Measurements from ENCODE around the gene JAG1. TPM values are rescaled to one million over a fixed set of nuclear protein-coding genes. Genes with fewer than 3 reads are reported as not detected.

JAG1 gene
- total RNA-seq, 4 donors from 2014 or later = 35.2 to 73.5 (median 65.3) TPM

DNA sequence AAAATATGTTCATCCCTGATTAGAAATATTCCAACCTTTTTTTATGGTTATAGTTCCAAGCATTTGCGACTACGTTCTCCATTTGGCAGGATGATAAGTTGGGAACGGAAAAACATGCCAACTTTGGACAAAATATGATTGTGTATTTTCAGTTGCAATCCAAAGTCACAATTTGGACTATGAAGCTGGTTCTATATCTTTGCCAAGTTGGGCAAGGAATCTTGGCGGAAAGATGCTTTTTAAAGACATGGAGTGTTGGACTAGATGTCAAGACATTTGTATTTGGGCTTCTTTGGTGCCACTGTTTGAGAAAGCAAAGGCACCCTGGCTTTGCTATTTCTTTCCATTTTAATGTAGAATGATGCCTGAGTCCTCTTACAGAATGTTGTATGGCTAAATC, 33.3 kb upstream of the JAG1 start:
- TF ChIP-seq, protein P1, sequence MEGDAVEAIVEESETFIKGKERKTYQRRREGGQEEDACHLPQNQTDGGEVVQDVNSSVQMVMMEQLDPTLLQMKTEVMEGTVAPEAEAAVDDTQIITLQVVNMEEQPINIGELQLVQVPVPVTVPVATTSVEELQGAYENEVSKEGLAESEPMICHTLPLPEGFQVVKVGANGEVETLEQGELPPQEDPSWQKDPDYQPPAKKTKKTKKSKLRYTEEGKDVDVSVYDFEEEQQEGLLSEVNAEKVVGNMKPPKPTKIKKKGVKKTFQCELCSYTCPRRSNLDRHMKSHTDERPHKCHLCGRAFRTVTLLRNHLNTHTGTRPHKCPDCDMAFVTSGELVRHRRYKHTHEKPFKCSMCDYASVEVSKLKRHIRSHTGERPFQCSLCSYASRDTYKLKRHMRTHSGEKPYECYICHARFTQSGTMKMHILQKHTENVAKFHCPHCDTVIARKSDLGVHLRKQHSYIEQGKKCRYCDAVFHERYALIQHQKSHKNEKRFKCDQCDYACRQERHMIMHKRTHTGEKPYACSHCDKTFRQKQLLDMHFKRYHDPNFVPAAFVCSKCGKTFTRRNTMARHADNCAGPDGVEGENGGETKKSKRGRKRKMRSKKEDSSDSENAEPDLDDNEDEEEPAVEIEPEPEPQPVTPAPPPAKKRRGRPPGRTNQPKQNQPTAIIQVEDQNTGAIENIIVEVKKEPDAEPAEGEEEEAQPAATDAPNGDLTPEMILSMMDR (IDR thresholded peaks at IDR 0.05) = no peak
- TF ChIP-seq POLR2A (IDR thresholded peaks at IDR 0.05) = no peak
- H3K27ac ChIP-seq = no peak overlapping the region
- no peaks in the 10 kb centered on the region for H3K27me3 ChIP-seq
- no peaks in the 10 kb centered on the region for H3K9me3 ChIP-seq
- peaks cover 0 to 14% (median 4%) of the 10 kb centered on the region in 4 donors for H3K4me1 ChIP-seq
- H3K36me3 ChIP-seq = no peaks in the 10 kb centered on the region
- DNase-seq = no peak
- H3K4me3 ChIP-seq = no peak overlapping the region

DNA sequence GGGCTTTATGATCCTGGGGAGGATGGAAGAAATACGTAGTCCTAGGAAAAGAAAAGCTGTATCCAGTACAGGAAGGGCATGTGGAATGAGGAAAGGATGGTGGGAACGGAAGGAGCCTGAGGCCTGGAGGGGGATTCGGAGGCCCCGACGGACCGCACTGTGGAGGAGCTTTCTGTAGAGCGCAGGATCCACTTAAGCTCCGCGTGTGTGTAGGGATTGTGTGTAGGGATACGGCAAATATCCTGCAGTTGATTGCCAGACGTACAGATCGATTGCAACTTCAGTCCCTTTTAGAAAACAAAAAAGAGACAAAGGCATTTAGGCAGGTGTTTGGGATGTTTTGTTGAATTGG, 32.6 kb upstream of the JAG1 start:
- peaks cover 0 to 14% (median 4%) of the 10 kb centered on the region in 4 donors for H3K4me1 ChIP-seq
- H3K36me3 ChIP-seq = no peaks in the 10 kb centered on the region
- no peak for DNase-seq
- TF ChIP-seq, protein P1 (IDR thresholded peaks at IDR 0.05) = no peak
- TF ChIP-seq POLR2A (IDR thresholded peaks at IDR 0.05) = no peak
- H3K27ac ChIP-seq = no peak overlapping the region
- H3K27me3 ChIP-seq = no peaks in the 10 kb centered on the region
- H3K4me3 ChIP-seq = no peak overlapping the region
- no peaks in the 10 kb centered on the region for H3K9me3 ChIP-seq

DNA sequence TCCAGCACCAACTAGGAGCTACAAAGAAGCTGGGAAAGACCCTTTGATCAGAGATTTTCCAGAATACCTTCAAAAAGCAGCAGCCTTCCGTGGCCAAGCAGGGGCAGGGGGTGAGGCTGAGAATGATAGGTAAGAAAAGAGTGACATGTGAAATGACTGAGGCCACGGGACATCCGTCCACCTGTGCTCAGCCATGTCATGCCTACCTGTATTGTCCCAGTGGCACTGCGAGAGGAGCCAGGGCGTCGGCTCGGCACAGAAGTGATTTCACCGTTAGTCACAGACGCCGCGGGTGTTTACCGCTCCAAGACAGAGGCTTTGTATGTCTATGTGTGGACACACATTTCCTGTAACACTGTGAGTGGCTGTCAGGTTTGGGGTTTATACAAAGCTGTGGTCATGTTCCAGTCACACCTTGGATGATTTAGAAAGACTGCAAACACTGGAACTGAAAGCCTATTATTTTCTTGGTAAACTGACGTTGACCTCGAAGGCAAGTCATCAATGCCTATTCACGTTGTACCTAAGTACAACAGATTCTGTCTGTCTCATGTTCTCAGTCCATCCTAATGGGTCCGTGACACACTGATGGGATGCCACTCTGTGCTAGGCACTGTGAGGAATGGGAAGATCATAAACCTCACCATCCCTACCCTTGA, 32.1 kb upstream of the JAG1 start:
- DNase-seq = no peak
- H3K4me1 ChIP-seq = peaks cover 0 to 14% (median 4%) of the 10 kb centered on the region in 4 donors
- TF ChIP-seq POLR2A (IDR thresholded peaks at IDR 0.05) = no peak
- TF ChIP-seq, protein P1 (IDR thresholded peaks at IDR 0.05) = no peak
- no peak overlapping the region for H3K4me3 ChIP-seq
- H3K27me3 ChIP-seq = no peaks in the 10 kb centered on the region
- no peaks in the 10 kb centered on the region for H3K36me3 ChIP-seq
- H3K27ac ChIP-seq = no peak overlapping the region
- no peaks in the 10 kb centered on the region for H3K9me3 ChIP-seq

DNA sequence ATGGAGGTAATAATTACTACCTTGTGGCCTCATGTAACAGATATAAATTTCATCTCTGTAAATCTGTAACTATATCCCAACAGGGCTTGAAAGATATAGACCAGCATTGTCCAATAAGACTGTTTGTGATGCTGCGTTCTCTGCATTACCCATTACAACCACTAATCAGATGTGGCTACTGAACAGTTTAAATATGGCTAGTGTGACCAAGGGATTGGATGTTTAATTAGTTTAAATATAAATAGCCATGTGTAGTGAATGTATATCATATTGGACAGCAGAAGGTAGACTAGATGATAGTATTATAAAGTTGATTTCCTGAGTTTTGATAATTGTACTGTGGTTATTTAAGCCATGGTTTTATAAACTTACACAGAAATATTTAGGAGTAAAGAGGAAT, 27.8 kb upstream of the JAG1 start:
- no peak overlapping the region for H3K27ac ChIP-seq
- no peak for DNase-seq
- TF ChIP-seq, protein P1 (IDR thresholded peaks at IDR 0.05) = peak in 3 of 6 experiments; percentile 22 to 34 (median 25)
- no peak for TF ChIP-seq POLR2A (IDR thresholded peaks at IDR 0.05)

DNA sequence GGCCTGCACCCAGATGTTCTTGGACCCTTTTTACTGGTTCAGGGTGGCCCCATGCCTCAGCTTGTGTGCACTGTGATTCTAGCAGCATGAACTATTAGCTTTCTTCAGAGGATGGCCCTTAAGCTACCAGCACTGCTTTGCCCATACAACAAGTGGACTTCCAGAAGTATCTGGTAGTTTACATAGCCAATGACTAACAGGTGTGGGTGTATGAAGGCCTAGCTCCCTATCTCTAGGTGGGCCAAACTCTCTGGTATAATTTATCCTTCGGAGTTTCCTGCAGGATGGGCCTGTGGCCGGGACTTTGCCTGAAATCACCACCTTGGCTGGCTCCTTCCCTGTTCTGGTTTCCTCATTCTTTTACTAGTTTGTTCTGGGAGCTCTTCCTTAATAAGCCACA, 26.1 kb upstream of the JAG1 start:
- H3K9me3 ChIP-seq = no peaks in the 10 kb centered on the region
- DNase-seq = no peak
- no peaks in the 10 kb centered on the region for H3K4me1 ChIP-seq
- H3K36me3 ChIP-seq = no peaks in the 10 kb centered on the region
- peak overlapping the region in 3 of 4 donors; percentile 30 to 69 (median 57) for H3K27ac ChIP-seq
- H3K4me3 ChIP-seq = no peak overlapping the region
- no peaks in the 10 kb centered on the region for H3K27me3 ChIP-seq
- TF ChIP-seq, protein P1 (IDR thresholded peaks at IDR 0.05) = no peak
- no peak for TF ChIP-seq POLR2A (IDR thresholded peaks at IDR 0.05)

More for the DNA sequence above, 27.8 kb upstream of the JAG1 start:
- H3K36me3 ChIP-seq = no peaks in the 10 kb centered on the region
- no peaks in the 10 kb centered on the region for H3K27me3 ChIP-seq
- no peaks in the 10 kb centered on the region for H3K4me1 ChIP-seq
- H3K9me3 ChIP-seq = no peaks in the 10 kb centered on the region
- no peak overlapping the region for H3K4me3 ChIP-seq
